ENCODE results near the gene WDR48. TPM values are rescaled to one million over a fixed set of nuclear protein-coding genes. Genes with fewer than 3 reads are reported as not detected.
A peak's percentile ranks its signal among the peaks of the same experiment; 100 is the strongest.

WDR48 gene
- total and polyA plus RNA-seq, 9 of the 15 experiments (the other 6 are each of a cell fraction or from before 2014, with no cell fraction given), result 26.6 to 70.6 (median 48.0) TPM

DNA sequence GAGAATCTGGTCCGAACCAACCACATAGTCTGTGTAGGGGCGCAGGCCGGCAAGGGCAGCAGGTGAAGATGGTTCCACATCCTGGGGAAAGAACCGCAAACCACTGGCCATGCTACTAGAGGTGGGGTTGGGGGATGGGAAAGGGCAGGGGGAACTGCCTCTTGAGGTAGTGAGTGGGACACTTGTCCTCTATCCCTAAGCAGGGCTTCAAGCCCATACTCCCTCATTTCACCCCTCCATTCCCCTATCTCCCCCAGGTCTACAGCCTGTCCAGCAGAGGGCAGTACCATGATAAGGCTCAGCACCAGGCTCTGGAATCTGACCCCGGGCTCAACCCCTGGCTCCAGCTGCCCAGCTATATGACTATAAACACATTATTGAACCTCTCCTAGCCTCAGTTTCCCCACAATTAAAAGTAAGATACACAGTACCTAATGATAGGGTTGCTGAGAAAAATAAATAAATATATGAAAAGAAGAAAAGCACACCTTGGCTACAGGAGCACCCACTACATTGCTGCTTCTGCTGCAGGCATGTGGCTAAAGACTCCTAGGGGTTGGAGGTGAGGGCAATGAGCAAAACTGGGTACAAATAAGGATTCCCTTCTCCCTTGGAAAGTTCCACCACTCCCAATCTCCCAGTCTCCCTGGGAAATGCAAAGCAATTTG, 49.3 kb downstream of the WDR48 start (continued):
- TF ChIP-seq, protein P1, sequence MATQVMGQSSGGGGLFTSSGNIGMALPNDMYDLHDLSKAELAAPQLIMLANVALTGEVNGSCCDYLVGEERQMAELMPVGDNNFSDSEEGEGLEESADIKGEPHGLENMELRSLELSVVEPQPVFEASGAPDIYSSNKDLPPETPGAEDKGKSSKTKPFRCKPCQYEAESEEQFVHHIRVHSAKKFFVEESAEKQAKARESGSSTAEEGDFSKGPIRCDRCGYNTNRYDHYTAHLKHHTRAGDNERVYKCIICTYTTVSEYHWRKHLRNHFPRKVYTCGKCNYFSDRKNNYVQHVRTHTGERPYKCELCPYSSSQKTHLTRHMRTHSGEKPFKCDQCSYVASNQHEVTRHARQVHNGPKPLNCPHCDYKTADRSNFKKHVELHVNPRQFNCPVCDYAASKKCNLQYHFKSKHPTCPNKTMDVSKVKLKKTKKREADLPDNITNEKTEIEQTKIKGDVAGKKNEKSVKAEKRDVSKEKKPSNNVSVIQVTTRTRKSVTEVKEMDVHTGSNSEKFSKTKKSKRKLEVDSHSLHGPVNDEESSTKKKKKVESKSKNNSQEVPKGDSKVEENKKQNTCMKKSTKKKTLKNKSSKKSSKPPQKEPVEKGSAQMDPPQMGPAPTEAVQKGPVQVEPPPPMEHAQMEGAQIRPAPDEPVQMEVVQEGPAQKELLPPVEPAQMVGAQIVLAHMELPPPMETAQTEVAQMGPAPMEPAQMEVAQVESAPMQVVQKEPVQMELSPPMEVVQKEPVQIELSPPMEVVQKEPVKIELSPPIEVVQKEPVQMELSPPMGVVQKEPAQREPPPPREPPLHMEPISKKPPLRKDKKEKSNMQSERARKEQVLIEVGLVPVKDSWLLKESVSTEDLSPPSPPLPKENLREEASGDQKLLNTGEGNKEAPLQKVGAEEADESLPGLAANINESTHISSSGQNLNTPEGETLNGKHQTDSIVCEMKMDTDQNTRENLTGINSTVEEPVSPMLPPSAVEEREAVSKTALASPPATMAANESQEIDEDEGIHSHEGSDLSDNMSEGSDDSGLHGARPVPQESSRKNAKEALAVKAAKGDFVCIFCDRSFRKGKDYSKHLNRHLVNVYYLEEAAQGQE (IDR thresholded peaks at IDR 0.05; ENCODE audit: borderline replicate concordance), result peak; percentile 33; the same call in 1 of the 2 replicates
- TF ChIP-seq, protein P1 (CRISPR knock-in tag; IDR thresholded peaks at IDR 0.05; ENCODE audit: low read depth), result no peak
- no peak for TF ChIP-seq MED1 (CRISPR knock-in tag; IDR thresholded peaks at IDR 0.05; ENCODE audit: borderline replicate concordance)
- TF ChIP-seq, protein P2, sequence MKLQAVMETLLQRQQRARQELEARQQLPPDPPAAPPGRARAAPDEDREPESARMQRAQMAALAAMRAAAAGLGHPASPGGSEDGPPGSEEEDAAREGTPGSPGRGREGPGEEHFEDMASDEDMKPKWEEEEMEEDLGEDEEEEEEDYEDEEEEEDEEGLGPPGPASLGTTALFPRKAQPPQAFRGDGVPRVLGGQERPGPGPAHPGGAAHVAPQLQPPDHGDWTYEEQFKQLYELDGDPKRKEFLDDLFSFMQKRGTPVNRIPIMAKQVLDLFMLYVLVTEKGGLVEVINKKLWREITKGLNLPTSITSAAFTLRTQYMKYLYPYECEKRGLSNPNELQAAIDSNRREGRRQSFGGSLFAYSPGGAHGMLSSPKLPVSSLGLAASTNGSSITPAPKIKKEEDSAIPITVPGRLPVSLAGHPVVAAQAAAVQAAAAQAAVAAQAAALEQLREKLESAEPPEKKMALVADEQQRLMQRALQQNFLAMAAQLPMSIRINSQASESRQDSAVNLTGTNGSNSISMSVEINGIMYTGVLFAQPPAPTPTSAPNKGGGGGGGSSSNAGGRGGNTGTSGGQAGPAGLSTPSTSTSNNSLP (IDR thresholded peaks at IDR 0.05; ENCODE audit: borderline replicate concordance, low read depth, low read length), result no peak
- TF ChIP-seq POLR2AphosphoS2 (IDR thresholded peaks at IDR 0.05; ENCODE audit: low read length), result no peak
- no peak for TF ChIP-seq ZNF124 (CRISPR knock-in tag; IDR thresholded peaks at IDR 0.05)
- TF ChIP-seq ILF3 (IDR thresholded peaks at IDR 0.05; ENCODE audit: borderline replicate concordance), result no peak
- no peak for TF ChIP-seq POLR2G (IDR thresholded peaks at IDR 0.05; ENCODE audit: low read depth, low read length)
- TF ChIP-seq TAF7 (tag; IDR thresholded peaks at IDR 0.05), result no peak
- no peak for TF ChIP-seq GTF2A2 (tag; IDR thresholded peaks at IDR 0.05)
- TF ChIP-seq TSC22D4 (tag; IDR thresholded peaks at IDR 0.05), result no peak
- no peak for TF ChIP-seq ZNF174 (CRISPR knock-in tag; IDR thresholded peaks at IDR 0.05)
- no peak for TF ChIP-seq ZNF311 (CRISPR knock-in tag; IDR thresholded peaks at IDR 0.05)
- no peak for TF ChIP-seq HMGN3 (IDR thresholded peaks at IDR 0.05; ENCODE audit: borderline replicate concordance, extremely low read depth, insufficient read length, low read depth, low read length)
- no peak for TF ChIP-seq KDM1A (IDR thresholded peaks at IDR 0.05)
- TF ChIP-seq, protein P3, sequence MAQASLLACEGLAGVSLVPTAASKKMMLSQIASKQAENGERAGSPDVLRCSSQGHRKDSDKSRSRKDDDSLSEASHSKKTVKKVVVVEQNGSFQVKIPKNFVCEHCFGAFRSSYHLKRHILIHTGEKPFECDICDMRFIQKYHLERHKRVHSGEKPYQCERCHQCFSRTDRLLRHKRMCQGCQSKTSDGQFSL (CRISPR knock-in tag; IDR thresholded peaks at IDR 0.05), result peak; percentile 48; the same call in 1 of the 2 replicates
- TF ChIP-seq, protein P3 (tag; IDR thresholded peaks at IDR 0.05), result no peak
